Activated T-helper 1 cell treated with Interleukin-2 at 50 U/mL for 16 hours (primary cell): ENCODE measurements around the gene EEFSEC.

ENCODE experiments used
- DNase-seq: peaks from one replicate; pipeline ENCODE4 v3.0.0-alpha.2; 2020; ENCODE audit warnings: low read depth

The EEFSEC gene

GRCh38 chr3:128316481-128316891 is 163.2 kb downstream of the EEFSEC start:
- peak; percentile 52 for DNase-seq

- DNase-seq = no peak
These were observed 163.9 kb downstream of the EEFSEC start for GRCh38 chr3:128317101-128317697.

GRCh38 chr3:128317698-128318231 is 164.5 kb downstream of the EEFSEC start:
- DNase-seq = no peak

GRCh38 chr3:128318275-128318941 is 165.1 kb downstream of the EEFSEC start:
- DNase-seq = no peak

- DNase-seq = no peak
These were observed 165.8 kb downstream of the EEFSEC start for GRCh38 chr3:128319107-128319506.

- DNase-seq = no peak
These were observed 166.5 kb downstream of the EEFSEC start for GRCh38 chr3:128319741-128320141.

GRCh38 chr3:128320551-128321340 is 167.5 kb downstream of the EEFSEC start:
- DNase-seq = no peak

GRCh38 chr3:128321418-128321817 is 168.1 kb downstream of the EEFSEC start:
- no peak for DNase-seq

- peak; percentile 26 for DNase-seq
These were observed 169.0 kb downstream of the EEFSEC start for GRCh38 chr3:128322030-128323022.

- DNase-seq = no peak
These were observed 170.2 kb downstream of the EEFSEC start for GRCh38 chr3:128323206-128324081.

- DNase-seq = no peak
These were observed 171.8 kb downstream of the EEFSEC start for GRCh38 chr3:128324911-128325592.

GRCh38 chr3:128326051-128326823 is 173.0 kb downstream of the EEFSEC start:
- DNase-seq = no peak

GRCh38 chr3:128327606-128328031 is 174.3 kb downstream of the EEFSEC start:
- no peak for DNase-seq

- DNase-seq = no peak
These were observed 175.5 kb downstream of the EEFSEC start for GRCh38 chr3:128328546-128329458.

- no peak for DNase-seq
These were observed 176.4 kb downstream of the EEFSEC start for GRCh38 chr3:128329491-128330213.

- no peak for DNase-seq
These were observed 177.0 kb downstream of the EEFSEC start for GRCh38 chr3:128330214-128330842.

- no peak for DNase-seq
These were observed 180.9 kb downstream of the EEFSEC start for GRCh38 chr3:128334086-128334645.
